Mucosa of rectum (tissue), 2 donors: ENCODE results near the gene ANXA8L1.
"Not testable (repeated sequence)": the region's sequence is repeated elsewhere in the genome, so short reads cannot be mapped to it uniquely, and the experiment has no call there.

Source experiments
- H3K27ac ChIP-seq, 2 donors: one replicate each; pipeline ENCODE4 v1.7.0; 2013; ENCODE audit warnings: inconsistent platforms in 2 of 2, low read depth in 2 of 2, low read length in 2 of 2
- H3K27me3 ChIP-seq, 2 donors: one replicate each; pipeline ENCODE4 v1.7.0; 2013; ENCODE audit warnings: low read length in 2 of 2; ENCODE audit not compliant: control insufficient read depth in 2 of 2, insufficient read depth in 2 of 2
- H3K36me3 ChIP-seq, 2 donors: one replicate each; pipeline ENCODE4 v1.7.0; 2013; ENCODE audit warnings: low read length in 2 of 2; ENCODE audit not compliant: control insufficient read depth in 2 of 2, insufficient read depth in 2 of 2
- H3K4me1 ChIP-seq, 2 donors: one replicate each; pipeline ENCODE4 v1.7.0; 2013; ENCODE audit warnings: low read length in 2 of 2, mild to moderate bottlenecking in 1 of 2; ENCODE audit not compliant: control insufficient read depth in 2 of 2, insufficient read depth in 2 of 2
- H3K4me3 ChIP-seq, 2 donors: one replicate each; pipeline ENCODE4 v1.7.0; 2013; ENCODE audit warnings: low read length in 2 of 2
- H3K9ac ChIP-seq, 2 donors: one replicate each; pipeline ENCODE4 v1.7.0; 2013; ENCODE audit warnings: low read length in 2 of 2, low read depth in 1 of 2, mild to moderate bottlenecking in 1 of 2
- H3K9me3 ChIP-seq, 2 donors: one replicate each; pipeline ENCODE4 v1.7.0; 2013; ENCODE audit warnings: low read length in 2 of 2; ENCODE audit not compliant: control insufficient read depth in 2 of 2
- donor health status: healthy.
- donor health status: Normal muscosa, but diverticular disease.

ANXA8L1 gene

GRCh38 chr10:46375406-46375805 is at the start of gene ANXA8L1:
Gene ANXA8L1, plus strand, starts transcription at chr10:46375776. Its CDS starts 76 bp downstream, at chr10:46375852.
- H3K27me3 ChIP-seq, H3K36me3 ChIP-seq, H3K27ac ChIP-seq, H3K4me3 ChIP-seq, H3K9ac ChIP-seq, H3K4me1 ChIP-seq, H3K9me3 ChIP-seq: not testable (repeated sequence)

- Histone ChIP-seq H3K36me3 (no peaks in the 10 kb centered on the region), H3K4me3 (no peak overlapping the region), H3K9me3 (no peaks in the 10 kb centered on the region), H3K4me1 (peaks cover 0 to 3% of the 10 kb centered on the region in 2 donors), H3K9ac (no peak overlapping the region), H3K27me3 (no peaks in the 10 kb centered on the region), H3K27ac (no peak overlapping the region)
Observed at GRCh38 chr10:46326066-46326465, 49.5 kb upstream of the ANXA8L1 start.

GRCh38 chr10:46326971-46327370 is 48.6 kb upstream of the ANXA8L1 start:
- Histone ChIP-seq H3K9me3 (no peaks in the 10 kb centered on the region), H3K4me3 (no peak overlapping the region), H3K27me3 (no peaks in the 10 kb centered on the region), H3K9ac (no peak overlapping the region), H3K36me3 (no peaks in the 10 kb centered on the region), H3K4me1 (no peaks in the 10 kb centered on the region), H3K27ac (no peak overlapping the region)

- Histone ChIP-seq H3K27ac (no peak overlapping the region), H3K9ac (no peak overlapping the region), H3K27me3 (no peaks in the 10 kb centered on the region), H3K9me3 (no peaks in the 10 kb centered on the region), H3K4me1 (no peaks in the 10 kb centered on the region), H3K4me3 (no peak overlapping the region), H3K36me3 (no peaks in the 10 kb centered on the region)
Observed at GRCh38 chr10:46327685-46328084, 47.9 kb upstream of the ANXA8L1 start.

GRCh38 chr10:46328853-46329689 is 46.5 kb upstream of the ANXA8L1 start:
- Histone ChIP-seq H3K27ac (no peak overlapping the region), H3K4me1 (no peaks in the 10 kb centered on the region), H3K9ac (no peak overlapping the region), H3K27me3 (no peaks in the 10 kb centered on the region), H3K4me3 (no peak overlapping the region), H3K9me3 (no peaks in the 10 kb centered on the region), H3K36me3 (no peaks in the 10 kb centered on the region)

- Histone ChIP-seq H3K36me3 (no peaks in the 10 kb centered on the region), H3K9me3 (no peaks in the 10 kb centered on the region), H3K9ac (no peak overlapping the region), H3K4me1 (no peaks in the 10 kb centered on the region), H3K27ac (no peak overlapping the region), H3K4me3 (no peak overlapping the region), H3K27me3 (no peaks in the 10 kb centered on the region)
Observed at GRCh38 chr10:46329690-46330016, 45.9 kb upstream of the ANXA8L1 start.

- Histone ChIP-seq H3K9me3 (no peaks in the 10 kb centered on the region), H3K9ac (no peak overlapping the region), H3K36me3 (no peaks in the 10 kb centered on the region), H3K27me3 (no peaks in the 10 kb centered on the region), H3K27ac (no peak overlapping the region), H3K4me3 (no peak overlapping the region), H3K4me1 (no peaks in the 10 kb centered on the region)
Observed at GRCh38 chr10:46330894-46331293, 44.7 kb upstream of the ANXA8L1 start.

- not testable (repeated sequence) for H3K9me3 ChIP-seq, H3K9ac ChIP-seq, H3K4me3 ChIP-seq, H3K4me1 ChIP-seq, H3K27me3 ChIP-seq, H3K27ac ChIP-seq, H3K36me3 ChIP-seq
Observed at GRCh38 chr10:46365484-46365883, 10.1 kb upstream of the ANXA8L1 start.

- H3K9ac ChIP-seq, H3K4me1 ChIP-seq, H3K27me3 ChIP-seq, H3K9me3 ChIP-seq, H3K4me3 ChIP-seq, H3K36me3 ChIP-seq, H3K27ac ChIP-seq: not testable (repeated sequence)
Observed at GRCh38 chr10:46367209-46367608, 8.4 kb upstream of the ANXA8L1 start.

GRCh38 chr10:46367666-46368240 is 7.8 kb upstream of the ANXA8L1 start:
- not testable (repeated sequence) for H3K27ac ChIP-seq, H3K9me3 ChIP-seq, H3K27me3 ChIP-seq, H3K4me3 ChIP-seq, H3K9ac ChIP-seq, H3K4me1 ChIP-seq, H3K36me3 ChIP-seq
